Type B pancreatic cell (in vitro differentiated cells): Measurements from ENCODE around the gene MTO1. TPM values are rescaled to one million over a fixed set of nuclear protein-coding genes. Genes with fewer than 3 reads are reported as not detected.
"Not testable (repeated sequence)": the region's sequence is repeated elsewhere in the genome, so short reads cannot be mapped to it uniquely, and the experiment has no call there.

ENCODE experiments used
- DNase-seq: peaks from one replicate; pipeline ENCODE4 v3.0.0; 2021; ENCODE audit warnings: mixed read lengths; ENCODE audit not compliant: unreplicated experiment; ENCODE audit errors: extremely low spot score
- H3K27ac Mint-ChIP-seq: 2 replicates; pipeline ENCODE4 v1.8.0; 2021; ENCODE audit warnings: mild to moderate bottlenecking, mixed read lengths
- H3K27me3 Mint-ChIP-seq: 2 replicates; pipeline ENCODE4 v1.8.0; 2021; ENCODE audit warnings: mixed read lengths
- H3K36me3 Mint-ChIP-seq: 2 replicates; pipeline ENCODE4 v1.8.0; 2021; ENCODE audit warnings: mixed read lengths
- H3K4me1 Mint-ChIP-seq: one replicate; pipeline ENCODE4 v1.8.0; 2021; ENCODE audit warnings: mixed read lengths; ENCODE audit not compliant: unreplicated experiment
- H3K4me3 Mint-ChIP-seq: 2 replicates; pipeline ENCODE4 v1.8.0; 2021; ENCODE audit warnings: mild to moderate bottlenecking, mixed read lengths
- H3K9me3 Mint-ChIP-seq: 2 replicates; pipeline ENCODE4 v1.8.0; 2021; ENCODE audit warnings: mixed read lengths
- CTCF ChIP-seq: fragments of 200-600 bp; sonication (generic); conservative IDR thresholded peaks from 2 replicates; pipeline ENCODE4 v1.5.0; 2021; ENCODE audit warnings: antibody characterized with exemption, mild to moderate bottlenecking
- total RNA-seq: library from RNA; stranded (reverse); gene quantifications from 2 replicates; pipeline ENCODE4 v1.2.1, GENCODE V29; 2021; ENCODE audit warnings: low replicate concordance

MTO1 gene
- total RNA-seq, 1 donor from 2014 or later, result 28.0 TPM

DNA sequence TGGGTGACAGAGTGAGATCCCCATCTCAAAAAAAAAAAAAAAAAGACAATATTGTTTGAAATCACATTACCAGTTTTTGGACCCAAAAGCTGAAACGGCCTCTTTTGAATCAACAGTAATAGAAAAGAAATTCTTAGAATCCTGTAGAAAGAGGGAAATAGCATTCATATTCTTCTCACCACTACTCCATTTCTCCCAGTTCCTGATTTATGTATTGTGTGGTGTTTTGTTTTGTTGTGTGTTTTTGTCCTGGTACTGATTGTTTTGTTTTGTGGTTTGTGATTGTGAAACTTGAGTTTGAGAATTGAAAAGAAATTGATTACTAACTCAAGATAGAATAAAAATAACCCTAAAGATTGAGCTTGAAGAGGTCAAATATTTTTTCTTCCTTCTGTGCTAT is 85.5 kb downstream of the MTO1 start:
- DNase-seq, result no peak

DNA sequence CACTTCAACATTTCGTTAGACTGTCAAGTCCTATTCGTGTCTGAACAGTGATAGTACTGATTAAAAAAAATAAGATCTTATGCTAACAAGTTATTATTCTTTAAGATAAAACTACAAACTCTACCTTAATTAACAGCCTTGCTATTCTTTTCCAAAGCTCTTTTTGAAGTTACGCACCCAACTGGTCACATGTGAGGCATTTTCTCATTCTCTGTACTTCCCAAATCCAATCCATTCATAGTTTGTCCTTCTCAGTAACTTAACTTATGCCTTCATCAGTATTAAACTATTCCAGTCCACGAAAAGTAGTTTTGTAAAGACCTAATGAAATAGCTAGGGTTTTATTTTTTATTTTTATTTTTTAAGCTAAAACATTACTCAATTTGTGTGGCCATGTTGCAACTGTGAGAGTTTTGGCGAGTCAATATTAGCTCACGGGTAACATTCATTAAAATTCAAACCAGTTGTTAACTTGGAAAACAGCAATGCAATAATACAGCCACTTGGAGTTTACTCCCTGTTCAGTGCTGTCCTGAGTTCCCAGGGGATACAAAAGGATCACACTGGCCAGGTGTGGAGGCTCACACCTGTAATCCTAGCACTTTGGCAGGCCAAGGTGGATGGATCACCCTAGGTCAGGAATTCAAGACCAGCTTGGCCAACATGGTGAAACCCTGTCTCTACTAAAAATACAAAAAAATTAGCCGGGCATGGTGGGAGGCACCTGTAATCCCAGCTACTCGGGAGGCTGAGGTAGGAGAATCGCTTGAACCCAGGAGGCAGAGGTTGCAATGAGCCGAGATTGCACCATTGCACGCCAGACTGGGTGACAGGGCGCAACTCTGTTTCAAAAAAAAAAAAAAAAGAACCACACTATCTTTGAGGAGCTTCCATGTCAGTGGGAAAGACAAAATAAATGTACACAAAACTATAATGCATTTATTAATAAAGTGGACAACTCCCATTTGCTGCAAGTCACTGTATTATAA is 87.2 kb downstream of the MTO1 start:
- Mint-ChIP-seq H3K27ac (no peak overlapping the region), H3K36me3 (no peaks in the 10 kb centered on the region), H3K4me1 (no peaks in the 10 kb centered on the region), H3K4me3 (no peak overlapping the region), H3K27me3 (no peaks in the 10 kb centered on the region), H3K9me3 (no peaks in the 10 kb centered on the region)
- TF ChIP-seq CTCF, result no peak
- no peak for DNase-seq

More for the DNA sequence above, 85.5 kb downstream of the MTO1 start:
- no peak for TF ChIP-seq CTCF
- Mint-ChIP-seq H3K27ac (no peak overlapping the region), H3K36me3 (no peaks in the 10 kb centered on the region), H3K27me3 (no peaks in the 10 kb centered on the region), H3K9me3 (no peaks in the 10 kb centered on the region), H3K4me3 (no peak overlapping the region), H3K4me1 (no peaks in the 10 kb centered on the region)

DNA sequence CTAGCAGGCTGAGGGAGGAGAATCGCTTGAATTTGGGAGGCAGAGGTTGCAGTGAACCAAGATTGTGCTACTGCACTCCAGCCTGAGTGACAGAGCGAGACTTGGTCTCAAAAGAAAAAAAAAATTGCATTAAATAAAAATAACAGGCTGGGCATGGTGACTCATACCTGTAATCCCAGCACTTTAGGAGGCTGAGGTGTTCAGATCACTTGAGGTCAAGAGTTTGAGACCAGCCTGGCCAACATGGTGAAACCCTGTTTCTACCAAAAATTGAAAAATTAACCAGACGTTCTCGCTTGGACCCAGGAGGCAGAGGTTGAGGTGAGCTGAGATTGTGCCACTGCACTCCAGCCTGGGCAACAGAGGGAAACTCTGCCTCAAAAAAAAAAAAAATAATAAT is 89.6 kb downstream of the MTO1 start:
- H3K27ac Mint-ChIP-seq, H3K9me3 Mint-ChIP-seq: not testable (repeated sequence)

DNA sequence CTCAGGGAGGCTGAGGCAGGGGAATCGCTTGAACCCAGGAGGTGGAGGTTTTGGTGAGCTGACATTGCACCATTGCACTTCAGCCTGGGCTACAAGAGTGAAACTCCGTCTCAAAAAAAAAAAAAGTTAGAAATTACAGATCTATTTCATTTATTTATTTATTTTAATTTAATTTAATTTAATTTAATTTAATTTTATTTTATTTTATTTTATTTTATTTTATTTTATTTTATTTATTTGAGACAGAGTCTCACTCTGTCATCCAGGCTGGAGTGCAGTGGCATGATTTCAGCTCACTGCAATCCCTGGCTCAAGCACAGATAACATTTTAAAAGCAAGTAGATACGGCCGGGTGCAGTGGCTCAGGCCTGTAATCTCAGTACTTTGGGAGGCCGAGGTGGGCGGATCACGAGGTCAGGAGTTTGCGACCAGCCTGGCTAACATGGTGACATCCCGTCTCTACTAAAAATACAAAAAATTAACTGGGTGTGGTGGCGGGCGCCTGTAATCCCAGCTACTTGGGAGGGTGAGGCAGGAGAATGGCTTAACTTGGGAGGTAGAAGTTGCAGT is 93.9 kb downstream of the MTO1 start:
- H3K4me1 Mint-ChIP-seq, H3K27ac Mint-ChIP-seq, H3K4me3 Mint-ChIP-seq, H3K27me3 Mint-ChIP-seq, H3K9me3 Mint-ChIP-seq, H3K36me3 Mint-ChIP-seq, DNase-seq: not testable (repeated sequence)

More for the DNA sequence above, 89.6 kb downstream of the MTO1 start:
- not testable (repeated sequence) for H3K36me3 Mint-ChIP-seq, H3K27me3 Mint-ChIP-seq, DNase-seq, H3K4me1 Mint-ChIP-seq, H3K4me3 Mint-ChIP-seq

DNA sequence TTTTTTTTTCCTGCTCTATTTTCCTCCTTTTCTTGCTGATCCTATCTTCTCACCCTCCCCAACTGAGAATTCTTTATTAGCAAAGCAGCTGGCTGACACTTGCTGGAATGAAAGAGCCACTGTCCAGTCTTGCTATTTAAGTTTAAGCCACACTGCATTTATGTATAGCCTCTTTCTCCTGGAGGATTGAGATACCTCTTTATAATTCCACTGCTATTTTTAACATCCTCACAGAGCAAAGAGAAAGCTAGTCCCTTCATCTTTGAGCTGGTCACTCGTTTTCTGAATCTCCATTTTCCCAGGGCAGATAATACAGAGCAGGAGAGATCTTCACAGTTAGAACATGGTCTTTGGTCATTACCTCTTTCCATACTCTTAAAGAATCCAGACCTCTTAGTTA is 95.3 kb downstream of the MTO1 start:
- Mint-ChIP-seq H3K27me3 (no peaks in the 10 kb centered on the region), H3K27ac (no peak overlapping the region), H3K4me1 (peaks cover 15% of the 10 kb centered on the region)

More for the DNA sequence above, 95.3 kb downstream of the MTO1 start:
- TF ChIP-seq CTCF, result no peak
- Mint-ChIP-seq H3K9me3 (peaks cover 5% of the 10 kb centered on the region), H3K36me3 (no peaks in the 10 kb centered on the region), H3K4me3 (no peak overlapping the region)
- DNase-seq, result no peak

Other genes starting within 250 kb of the MTO1 start
- 0.75 TPM in 1 of 2 replicates, not detected in the other for gene KHDC1L, start 236.2 kb upstream of the MTO1 start, total RNA-seq
- 2.0 and 5.3 TPM in 2 replicates for gene KHDC1, start 198.5 kb upstream of the MTO1 start, total RNA-seq
- gene DPPA5, start 107.5 kb upstream of the MTO1 start, total RNA-seq, result not detected in 2 replicates
- gene KHDC3L, start 99.1 kb upstream of the MTO1 start, total RNA-seq, result not detected in 2 replicates
- gene OOEP, start 91.8 kb upstream of the MTO1 start, total RNA-seq, result not detected in 2 replicates
- gene DDX43, start 66.9 kb upstream of the MTO1 start, total RNA-seq, result 0.17 TPM in 1 of 2 replicates, not detected in the other
- 0.12 TPM in 2 replicates for gene CGAS, start 9.4 kb upstream of the MTO1 start, total RNA-seq
- gene EEF1A1, start 59.3 kb downstream of the MTO1 start, total RNA-seq, result 12,371 and 13,155 TPM in 2 replicates
- gene SLC17A5, start 192.3 kb downstream of the MTO1 start, total RNA-seq, result 9.7 and 17.8 TPM in 2 replicates
- gene CD109, start 234.5 kb downstream of the MTO1 start, total RNA-seq, result 1.3 and 1.5 TPM in 2 replicates